Panc1 (cell line): Measurements from ENCODE around the gene CNST.

Experiments used
- CTCF ChIP-seq: fragments of 450-650 bp; IDR thresholded peaks from 2 replicates; pipeline ENCODE4 v1.5.1; 2017; ENCODE audit warnings: mild to moderate bottlenecking
- POLR2AphosphoS5 ChIP-seq: IDR thresholded peaks from 2 replicates; pipeline ENCODE4 v1.6.1; 2012; ENCODE audit warnings: mild to moderate bottlenecking, low read depth, low read length, moderate library complexity
- REST ChIP-seq, 2 experiments: IDR thresholded peaks; 2 replicates each; pipeline ENCODE4 v1.6.1; 2011 to 2012; ENCODE audit warnings: low read depth in 2 of 2, control low read depth in 1 of 2, low read length in 1 of 2, mild to moderate bottlenecking in 1 of 2, moderate library complexity in 1 of 2; ENCODE audit not compliant: insufficient read depth in 1 of 2
- SIN3A ChIP-seq: IDR thresholded peaks from 2 replicates; pipeline ENCODE4 v1.6.1; 2012; ENCODE audit warnings: low read depth, mild to moderate bottlenecking, low read length, moderate library complexity, borderline replicate concordance; ENCODE audit not compliant: insufficient read depth
- TCF7L2 ChIP-seq: IDR thresholded peaks from 2 replicates; pipeline ENCODE4 v1.6.1; 2011; ENCODE audit warnings: mild to moderate bottlenecking, low read depth, low read length, inconsistent platforms

- TF ChIP-seq CTCF: no peak
- no peak for TF ChIP-seq TCF7L2
- TF ChIP-seq REST (IDR thresholded peaks at IDR 0.05; ENCODE audit: insufficient read depth in 1 of 2, low read depth in 2 of 2, low read length in 1 of 2): no peak
- TF ChIP-seq POLR2AphosphoS5: no peak
- no peak for TF ChIP-seq SIN3A
Observed at GRCh38 chr1:246526915-246527314, 39.3 kb upstream of the CNST start.
